ENCODE measurements around the gene MIPEP. TPM values are rescaled to one million over a fixed set of nuclear protein-coding genes. Genes with fewer than 3 reads are reported as not detected.
A peak's percentile ranks its signal among the peaks of the same experiment; 100 is the strongest.

The MIPEP gene
- total RNA-seq, 2 donors from 2014 or later = 60.4 to 107 TPM

- Histone ChIP-seq H3K36me3 (peaks cover 14% of the 10 kb centered on the region), H3K27me3 (no peaks in the 10 kb centered on the region), H3K4me3 (no peak overlapping the region), H3K27ac (no peak overlapping the region), H3K4me1 (no peaks in the 10 kb centered on the region), H3K9me3 (no peaks in the 10 kb centered on the region)
- DNase-seq (ENCODE audit: low spot score) = no peak
- TF ChIP-seq CTCF (IDR thresholded peaks at IDR 0.05) = no peak
These were observed 11.9 kb downstream of the MIPEP start for GRCh38 chr13:23877286-23877685.

GRCh38 chr13:23876265-23876664 is 12.9 kb downstream of the MIPEP start:
- Histone ChIP-seq H3K27me3 (no peaks in the 10 kb centered on the region), H3K36me3 (peaks cover 14% of the 10 kb centered on the region), H3K27ac (no peak overlapping the region), H3K4me1 (no peaks in the 10 kb centered on the region), H3K9me3 (no peaks in the 10 kb centered on the region), H3K4me3 (no peak overlapping the region)
- TF ChIP-seq CTCF (IDR thresholded peaks at IDR 0.05) = peak in 1 of 2 donors; percentile 50
- no peak for DNase-seq (ENCODE audit: low spot score)

- no peak overlapping the region for H3K4me3 ChIP-seq
- no peaks in the 10 kb centered on the region for H3K36me3 ChIP-seq
- no peaks in the 10 kb centered on the region for H3K27me3 ChIP-seq
- peaks cover 0 to 3% of the 10 kb centered on the region in 2 donors for H3K4me1 ChIP-seq
- no peak for DNase-seq (ENCODE audit: low spot score)
- no peak overlapping the region for H3K27ac ChIP-seq
- peak; percentile 35 to 70 for TF ChIP-seq CTCF (IDR thresholded peaks at IDR 0.05)
- H3K9me3 ChIP-seq = no peaks in the 10 kb centered on the region
These were observed 17.5 kb downstream of the MIPEP start for GRCh38 chr13:23871616-23872220.

- H3K36me3 ChIP-seq = no peaks in the 10 kb centered on the region
- no peak overlapping the region for H3K4me3 ChIP-seq
- no peak overlapping the region for H3K27ac ChIP-seq
- TF ChIP-seq CTCF (IDR thresholded peaks at IDR 0.05) = peak in 1 of 2 donors; percentile 12
- no peak for DNase-seq (ENCODE audit: low spot score)
- H3K9me3 ChIP-seq = no peaks in the 10 kb centered on the region
- peaks cover 0 to 5% of the 10 kb centered on the region in 2 donors for H3K4me1 ChIP-seq
- no peaks in the 10 kb centered on the region for H3K27me3 ChIP-seq
These were observed 18.7 kb downstream of the MIPEP start for GRCh38 chr13:23870356-23871140.

- TF ChIP-seq CTCF (IDR thresholded peaks at IDR 0.05) = no peak
- H3K4me1 ChIP-seq = peaks cover 0 to 5% of the 10 kb centered on the region in 2 donors
- H3K4me3 ChIP-seq = no peak overlapping the region
- H3K36me3 ChIP-seq = no peaks in the 10 kb centered on the region
- DNase-seq (ENCODE audit: low spot score) = no peak
- no peak overlapping the region for H3K27ac ChIP-seq
- no peaks in the 10 kb centered on the region for H3K27me3 ChIP-seq
- no peaks in the 10 kb centered on the region for H3K9me3 ChIP-seq
These were observed 20.7 kb downstream of the MIPEP start for GRCh38 chr13:23868521-23868920.
